IPS DF 4.7 (cell line): ENCODE measurements around the gene KAZALD1.

Experiments
- DNase-seq: peaks from one replicate; pipeline ENCODE4 v3.0.0-alpha.2; 2013; ENCODE audit warnings: low spot score; ENCODE audit errors: extremely low read depth

Gene KAZALD1

GRCh38 chr10:101066896-101067355 is 5.1 kb downstream of the KAZALD1 start:
- no peak for DNase-seq

- no peak for DNase-seq
These were observed 5.7 kb downstream of the KAZALD1 start for GRCh38 chr10:101067356-101068083.

- no peak for DNase-seq
These were observed 7.7 kb downstream of the KAZALD1 start for GRCh38 chr10:101069441-101069840.

GRCh38 chr10:101070098-101070497 is 8.3 kb downstream of the KAZALD1 start:
- DNase-seq, result no peak

- no peak for DNase-seq
These were observed 9.6 kb downstream of the KAZALD1 start for GRCh38 chr10:101071267-101071884.

- no peak for DNase-seq
These were observed 10.2 kb downstream of the KAZALD1 start for GRCh38 chr10:101071885-101072433.

GRCh38 chr10:101072923-101073322 is 11.1 kb downstream of the KAZALD1 start:
- DNase-seq, result no peak

- DNase-seq, result no peak
These were observed 11.8 kb downstream of the KAZALD1 start for GRCh38 chr10:101073631-101074030.

GRCh38 chr10:101075775-101076174 is 14.0 kb downstream of the KAZALD1 start:
- no peak for DNase-seq

- DNase-seq, result no peak
These were observed 14.8 kb downstream of the KAZALD1 start for GRCh38 chr10:101076630-101077029.

GRCh38 chr10:101079874-101080273 is 18.1 kb downstream of the KAZALD1 start:
- no peak for DNase-seq

GRCh38 chr10:101080933-101081931 is 19.4 kb downstream of the KAZALD1 start:
- DNase-seq, result no peak

- DNase-seq, result no peak
These were observed 24.1 kb downstream of the KAZALD1 start for GRCh38 chr10:101085846-101086245.

- no peak for DNase-seq
These were observed 25.6 kb downstream of the KAZALD1 start for GRCh38 chr10:101087376-101087775.

GRCh38 chr10:101087965-101088364 is 26.2 kb downstream of the KAZALD1 start:
- DNase-seq, result no peak

GRCh38 chr10:101089520-101090299 is 27.9 kb downstream of the KAZALD1 start:
- no peak for DNase-seq

GRCh38 chr10:101090597-101090996 is 28.8 kb downstream of the KAZALD1 start:
- no peak for DNase-seq

- DNase-seq, result no peak
These were observed 29.9 kb downstream of the KAZALD1 start for GRCh38 chr10:101091546-101092290.

GRCh38 chr10:101092881-101093354 is 31.1 kb downstream of the KAZALD1 start:
- DNase-seq, result no peak
